ENCODE results near the gene SIX3.

SIX3 gene

DNA sequence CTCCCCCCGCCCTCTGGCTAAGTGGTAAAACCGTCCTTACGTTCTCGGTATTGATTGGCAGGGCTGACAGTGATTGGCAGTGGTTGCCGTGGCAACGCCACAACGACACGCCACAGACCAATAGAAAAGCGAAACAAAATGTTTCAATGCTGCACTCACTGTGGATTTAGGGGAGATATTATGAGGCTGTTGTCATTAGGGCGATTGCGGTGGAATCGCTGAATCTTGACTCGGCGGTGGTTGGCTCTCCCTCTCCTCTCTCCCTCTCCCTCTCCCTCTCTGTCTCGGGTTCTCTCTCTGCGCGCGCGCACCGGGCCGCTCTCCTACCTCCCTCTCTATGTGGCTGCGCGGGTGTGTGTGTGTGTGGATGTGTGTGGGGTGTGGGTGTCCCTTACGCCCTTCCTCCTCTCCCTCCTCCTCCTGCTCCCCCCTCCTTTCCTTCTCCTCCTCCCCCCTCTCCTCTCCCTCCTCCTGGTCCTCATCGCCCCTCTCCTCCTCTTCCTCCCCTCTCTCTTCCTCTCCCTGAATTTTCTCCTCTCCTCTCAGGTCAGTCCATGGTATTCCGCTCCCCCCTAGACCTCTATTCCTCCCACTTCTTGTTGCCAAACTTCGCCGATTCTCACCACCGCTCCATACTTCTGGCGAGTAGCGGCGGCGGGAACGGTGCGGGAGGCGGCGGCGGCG, at the start of gene SIX3:
Gene SIX3 (plus strand): TSS at position 152 of the 684 bp plus-strand sequence. CDS start 403 bp downstream, at position 555.
- peak in 1 of 2 donors; percentile 5 for DNase-seq

GRCh38 chr2:44894058-44894457, 47.4 kb upstream of the SIX3 start:
- no peak for DNase-seq

DNA sequence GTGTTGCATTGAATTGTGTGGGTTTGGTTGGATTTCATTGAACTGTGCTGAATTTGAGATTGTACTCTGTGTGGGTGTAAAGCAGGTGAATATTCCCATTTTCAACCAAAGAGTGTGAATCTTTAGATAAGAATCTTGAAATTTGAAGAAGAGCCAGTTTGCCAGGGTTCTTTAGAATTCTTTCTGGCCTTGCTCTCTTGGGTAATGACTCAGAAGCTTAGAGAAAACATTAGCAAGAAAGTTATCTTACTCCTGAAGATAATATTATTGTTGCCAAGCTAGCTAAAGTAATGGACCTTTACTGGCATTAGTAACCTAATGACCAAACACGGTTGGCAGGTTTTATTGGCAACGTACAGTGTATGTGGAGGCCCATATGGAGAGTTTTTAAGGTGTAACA, 46.4 kb upstream of the SIX3 start:
- DNase-seq, result no peak

DNA sequence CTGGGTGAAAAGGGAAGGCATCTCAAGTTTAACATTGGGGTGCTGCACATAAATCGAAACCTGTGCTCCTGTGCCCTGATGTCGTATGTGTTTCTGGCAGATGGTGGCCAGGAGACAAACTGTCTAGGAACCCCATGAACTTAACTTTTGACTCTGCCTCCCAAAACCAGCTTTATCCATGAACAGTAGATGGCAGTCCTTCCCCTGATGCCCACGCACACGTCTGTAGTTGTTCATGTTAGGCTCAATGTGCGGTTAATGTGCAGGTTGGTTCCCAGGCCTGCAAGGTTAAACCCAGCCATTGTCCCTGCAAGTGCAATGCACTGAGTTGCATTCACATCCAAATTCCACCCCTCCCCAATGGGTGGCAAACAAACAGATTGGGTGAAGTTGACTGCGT, 44.1 kb upstream of the SIX3 start:
- no peak for DNase-seq

GRCh38 chr2:44902217-44903137, 39.0 kb upstream of the SIX3 start:
- no peak for DNase-seq

- DNase-seq, result no peak
Observed at GRCh38 chr2:44904578-44904977, 36.9 kb upstream of the SIX3 start.

- DNase-seq, result no peak
Observed at GRCh38 chr2:44906972-44907371, 34.5 kb upstream of the SIX3 start.

DNA sequence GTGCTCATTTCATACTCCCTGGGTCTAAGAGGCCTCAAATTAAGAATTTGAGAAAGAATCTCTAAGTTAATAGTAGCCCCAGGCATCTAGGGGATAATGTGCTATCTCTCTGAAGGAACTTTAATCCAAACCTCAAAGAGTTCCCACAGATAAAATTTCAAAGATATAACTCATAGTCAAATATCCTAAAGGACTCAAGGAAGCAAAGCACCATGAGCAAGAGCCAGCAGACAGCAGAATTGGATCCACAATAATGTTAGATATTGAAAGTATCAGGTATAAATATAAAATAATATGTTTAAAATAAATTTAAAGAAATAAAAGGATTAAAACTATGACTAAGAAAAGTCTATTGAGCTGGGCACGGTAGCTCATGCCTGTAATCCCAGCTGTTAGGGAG, 31.7 kb upstream of the SIX3 start:
- no peak for DNase-seq

- DNase-seq, result no peak
Observed at GRCh38 chr2:44912660-44913059, 28.8 kb upstream of the SIX3 start.

DNA sequence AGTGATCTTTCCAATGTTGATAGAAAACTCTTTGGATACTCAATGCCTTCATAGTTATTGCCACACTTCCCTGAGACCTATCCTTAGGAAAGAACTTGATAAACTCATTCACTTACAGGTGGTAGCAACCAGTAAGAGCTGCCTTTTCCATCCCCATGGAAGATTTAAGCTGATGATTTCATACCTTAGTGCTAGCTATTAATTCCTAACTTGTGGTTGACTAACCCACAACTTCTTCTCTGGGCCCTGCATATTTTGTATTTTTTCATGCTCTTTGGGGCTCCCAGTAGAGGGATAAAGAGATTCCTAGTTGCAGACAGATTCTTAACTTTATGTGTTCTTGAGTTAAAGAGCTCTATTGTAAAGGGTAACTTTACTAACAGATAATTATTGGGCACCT, 25.2 kb upstream of the SIX3 start:
- no peak for DNase-seq

DNA sequence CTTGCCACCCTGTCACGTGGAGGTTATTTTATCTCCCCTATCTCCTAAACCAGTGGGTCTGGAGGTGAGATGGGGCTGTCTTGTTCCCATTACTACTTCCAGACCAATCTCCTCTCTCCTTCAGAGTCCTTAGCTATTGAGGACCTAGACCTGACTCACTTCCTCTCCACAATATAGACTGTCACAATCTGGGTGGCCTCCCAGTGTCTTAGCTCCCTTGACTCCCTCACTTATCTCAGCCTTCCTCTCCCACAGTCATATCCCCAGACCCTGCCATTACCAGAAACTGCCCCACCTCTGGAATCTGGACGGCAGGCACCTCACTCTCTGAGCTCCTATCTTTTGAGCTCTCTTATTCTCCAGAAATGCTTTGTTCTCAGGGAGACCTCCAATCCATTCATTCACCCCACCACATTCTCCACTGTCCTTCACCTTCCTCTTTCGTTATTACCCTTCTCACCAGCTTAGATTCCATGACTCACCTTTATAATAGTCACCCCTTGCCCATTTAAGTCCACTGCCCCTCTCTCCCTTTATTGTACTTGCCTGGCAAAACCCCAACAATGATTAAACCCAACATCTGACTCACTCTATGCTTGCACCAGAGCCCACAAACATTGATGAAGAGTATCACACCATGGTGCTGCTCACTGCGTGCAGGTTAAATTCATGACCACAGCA, 23.3 kb upstream of the SIX3 start:
- no peak for DNase-seq

GRCh38 chr2:44920751-44921150, 20.8 kb upstream of the SIX3 start:
- DNase-seq, result no peak

DNA sequence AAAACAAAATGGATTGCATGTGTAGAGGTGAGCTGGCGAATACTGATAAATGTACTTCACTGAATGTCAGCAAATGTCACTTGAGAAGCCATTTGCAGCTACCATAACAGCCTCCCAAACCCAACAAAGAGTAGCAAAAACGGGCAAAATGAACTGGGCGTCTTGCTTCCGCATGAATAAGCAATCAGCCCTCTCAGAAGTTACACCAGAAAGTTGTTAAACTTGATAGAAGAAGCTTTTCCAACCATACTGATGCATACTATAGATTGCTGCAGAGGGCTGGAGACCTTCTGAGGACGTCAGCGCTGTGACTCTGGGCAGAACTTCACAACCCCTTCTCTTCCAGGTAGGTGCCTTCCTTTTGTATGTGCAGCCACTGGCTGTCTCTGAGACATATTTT, 18.7 kb upstream of the SIX3 start:
- DNase-seq, result no peak

- DNase-seq, result no peak
Observed at GRCh38 chr2:44925561-44926136, 15.9 kb upstream of the SIX3 start.

DNA sequence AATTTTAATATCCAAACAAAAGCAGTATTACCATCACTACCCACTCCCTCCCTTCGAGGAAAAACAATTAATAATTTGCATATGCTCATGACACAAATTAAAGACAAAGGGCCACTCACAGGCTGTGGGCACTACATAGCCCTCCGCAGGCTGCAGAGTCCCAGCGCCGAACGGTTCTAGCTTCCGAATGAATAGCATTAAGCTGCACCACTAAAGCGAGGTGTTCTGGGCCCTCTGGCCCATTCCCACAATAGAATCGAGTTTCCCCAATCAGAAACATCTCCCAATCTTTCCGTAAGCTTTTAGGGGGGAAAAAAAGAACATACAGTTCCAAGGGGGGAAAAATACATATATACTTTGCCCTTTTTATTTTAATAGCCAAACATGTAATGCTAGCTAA, 14.5 kb upstream of the SIX3 start:
- DNase-seq, result no peak

- no peak for DNase-seq
Observed at GRCh38 chr2:44927985-44928482, 13.5 kb upstream of the SIX3 start.

GRCh38 chr2:44928483-44929158, 12.9 kb upstream of the SIX3 start:
- DNase-seq, result no peak

GRCh38 chr2:44929159-44929734, 12.3 kb upstream of the SIX3 start:
- DNase-seq, result no peak

GRCh38 chr2:44929735-44930273, 11.7 kb upstream of the SIX3 start:
- DNase-seq, result no peak

GRCh38 chr2:44930274-44931197, 11.0 kb upstream of the SIX3 start:
- DNase-seq, result no peak

All from activated CD4-positive, alpha-beta T cell treated with anti-CD3 and anti-CD28 coated beads for 4 hours (primary cell).